H1 (cell line): ENCODE results near the gene GPBP1L1. TPM values are rescaled to one million over a fixed set of nuclear protein-coding genes. Genes with fewer than 3 reads are reported as not detected.

Experiments
- CTCF ChIA-PET: fragments of 300-600 bp; sonication (Branson Sonifier 250); formaldehyde crosslinking; loops from one replicate; lab custom pipeline; 2021; ENCODE audit not compliant: partially characterized antibody; lab: Charles Lee
- POLR2A ChIA-PET: fragments of 300-600 bp; sonication (Branson Sonifier 250); formaldehyde crosslinking; loops from one replicate; lab custom pipeline; 2021; ENCODE audit warnings: inconsistent platforms; ENCODE audit not compliant: partially characterized antibody; lab: Charles Lee
- DNase-seq, 2 experiments: peaks; one replicate each; pipeline versions ENCODE4 v3.0.0 to v3.0.0-alpha.2; 2010 to 2022; ENCODE audit warnings: low spot score in 2 of 2, low read depth in 1 of 2, mixed read lengths in 1 of 2
- FAIRE-seq: peaks from 2 replicates; lab custom pipeline; 2011; peaks lifted over from hg19 to GRCh38; lab: Jason Lieb, UNC
- H2AFZ ChIP-seq: 2 replicates; pipeline ENCODE4 v1.8.1; 2012; ENCODE audit warnings: low read length, inconsistent platforms
- H2AK5ac ChIP-seq: 2 replicates; pipeline ENCODE4 v1.6.1; 2013; ENCODE audit warnings: low read depth, low read length
- H2BK120ac ChIP-seq: replicated peaks from 2 replicates; pipeline ENCODE3; 2013; ENCODE audit warnings: low read depth, low read length, inconsistent platforms
- H2BK12ac ChIP-seq: 2 replicates; pipeline ENCODE4 v1.6.1; 2013; ENCODE audit warnings: low read depth, low read length
- H2BK15ac ChIP-seq: 2 replicates; pipeline ENCODE4 v1.6.1; 2013; ENCODE audit warnings: low read length
- H2BK20ac ChIP-seq: 2 replicates; pipeline ENCODE4 v1.6.1; 2013; ENCODE audit warnings: low read length
- H2BK5ac ChIP-seq: 2 replicates; pipeline ENCODE4 v1.6.1; 2013; ENCODE audit warnings: low read depth, low read length
- H3K14ac ChIP-seq: 2 replicates; pipeline ENCODE4 v1.6.1; 2013; ENCODE audit warnings: inconsistent platforms; ENCODE audit not compliant: insufficient read length
- H3K18ac ChIP-seq: 2 replicates; pipeline ENCODE4 v1.6.1; 2013; ENCODE audit warnings: low read length; ENCODE audit errors: extremely low read depth
- H3K23ac ChIP-seq: 2 replicates; pipeline ENCODE4 v1.6.1; 2013; ENCODE audit warnings: inconsistent platforms; ENCODE audit not compliant: insufficient read length
- H3K23me2 ChIP-seq: 2 replicates; pipeline ENCODE4 v1.6.1; 2013; ENCODE audit warnings: low read depth, low read length
- H3K27ac ChIP-seq: 2 replicates; pipeline ENCODE4 v1.6.1; 2011; ENCODE audit warnings: low read depth, low read length, inconsistent platforms
- H3K27me3 ChIP-seq, 4 experiments: replicated peaks in 1 of 4; 1 replicate in 1 of 4; 2 replicates in 3 of 4; pipeline versions ENCODE4 v1.6.1 to v1.8.1; 2011 to 2013; ENCODE audit warnings: low read length in 3 of 4, mild to moderate bottlenecking in 3 of 4, inconsistent platforms in 2 of 4, mixed read lengths in 2 of 4, moderate library complexity in 1 of 4; ENCODE audit not compliant: control insufficient read depth in 3 of 4, insufficient read depth in 3 of 4; ENCODE audit errors: extremely low read depth in 1 of 4
- H3K36me3 ChIP-seq, 4 experiments: 2 replicates each; pipeline versions ENCODE4 v1.6.1 to v1.8.1; 2011 to 2013; ENCODE audit warnings: mild to moderate bottlenecking in 4 of 4, low read length in 3 of 4, moderate library complexity in 2 of 4, control low read depth in 1 of 4, inconsistent platforms in 1 of 4; ENCODE audit not compliant: insufficient read depth in 4 of 4, control insufficient read depth in 2 of 4
- H3K4ac ChIP-seq: replicated peaks from 2 replicates; pipeline ENCODE3; 2013; ENCODE audit warnings: low read length, low read depth, mixed read lengths, inconsistent platforms; ENCODE audit not compliant: insufficient read length
- H3K4me1 ChIP-seq, 4 experiments: replicated peaks in 1 of 4; 1 replicate in 1 of 4; 2 replicates in 3 of 4; pipeline versions ENCODE4 v1.6.1 to v1.8.1; 2011 to 2013; ENCODE audit warnings: low read length in 3 of 4, inconsistent platforms in 2 of 4, mixed read lengths in 1 of 4; ENCODE audit not compliant: insufficient read depth in 4 of 4, control insufficient read depth in 3 of 4
- H3K4me2 ChIP-seq, 2 experiments: 2 replicates each; pipeline versions ENCODE4 v1.6.1 to v1.8.1; 2011 to 2013; ENCODE audit warnings: low read depth in 2 of 2, low read length in 2 of 2, control low read depth in 1 of 2, inconsistent platforms in 1 of 2, mild to moderate bottlenecking in 1 of 2; ENCODE audit not compliant: insufficient read depth in 1 of 2
- H3K4me3 ChIP-seq, 4 experiments: fragments of 200-600, 300-600 bp in 1 of 4; sonication (generic), shearing (Covaris generic), sonication (Bioruptor Twin) in 1 of 4; 2 replicates each; pipeline versions ENCODE4 v1.5.1 to v1.8.1; 2011 to 2016; ENCODE audit warnings: low read length in 4 of 4, low read depth in 3 of 4, control low read depth in 2 of 4, inconsistent platforms in 2 of 4, mild to moderate bottlenecking in 2 of 4, mixed read lengths in 1 of 4, moderate library complexity in 1 of 4; ENCODE audit not compliant: insufficient read depth in 2 of 4; ENCODE audit errors: extremely low read depth in 1 of 4
- H3K56ac ChIP-seq: replicated peaks from 2 replicates; pipeline ENCODE3; 2013; ENCODE audit warnings: low read depth, mild to moderate bottlenecking, mixed read lengths, low read length, inconsistent platforms; ENCODE audit not compliant: insufficient read length
- H3K79me1 ChIP-seq: 2 replicates; pipeline ENCODE4 v1.6.1; 2013; ENCODE audit warnings: low read depth, low read length, control low read depth
- H3K79me2 ChIP-seq, 2 experiments: 2 replicates each; pipeline versions ENCODE4 v1.6.1 to v1.8.1; 2012 to 2013; ENCODE audit warnings: low read length in 2 of 2, mild to moderate bottlenecking in 2 of 2, inconsistent platforms in 1 of 2; ENCODE audit not compliant: insufficient read depth in 2 of 2, control insufficient read depth in 1 of 2
- H3K9ac ChIP-seq, 4 experiments: replicated peaks in 1 of 4; 1 replicate in 1 of 4; 2 replicates in 3 of 4; pipeline versions ENCODE4 v1.6.1 to v1.8.1; 2011 to 2013; ENCODE audit warnings: low read depth in 3 of 4, low read length in 3 of 4, control low read depth in 2 of 4, mild to moderate bottlenecking in 2 of 4, moderate library complexity in 2 of 4, inconsistent platforms in 1 of 4; ENCODE audit errors: extremely low read depth in 1 of 4
- H3K9me3 ChIP-seq, 2 experiments: 2 replicates each; pipeline versions ENCODE4 v1.6.1 to v1.8.1; 2012 to 2013; ENCODE audit warnings: mild to moderate bottlenecking in 2 of 2, moderate library complexity in 2 of 2, control low read depth in 1 of 2, inconsistent platforms in 1 of 2, low read depth in 1 of 2, low read length in 1 of 2, mixed read lengths in 1 of 2; ENCODE audit not compliant: insufficient read depth in 2 of 2
- H4K20me1 ChIP-seq, 2 experiments: replicated peaks in 1 of 2; 2 replicates each; pipeline versions ENCODE3 to v1.8.1; 2011 to 2013; ENCODE audit warnings: inconsistent platforms in 2 of 2, low read length in 2 of 2, mild to moderate bottlenecking in 1 of 2; ENCODE audit not compliant: insufficient read depth in 2 of 2, control insufficient read depth in 1 of 2
- H4K5ac ChIP-seq: 2 replicates; pipeline ENCODE4 v1.6.1; 2013; ENCODE audit warnings: low read length, low read depth, mixed read lengths, inconsistent platforms; ENCODE audit not compliant: insufficient read length
- H4K8ac ChIP-seq: 2 replicates; pipeline ENCODE4 v1.8.0; 2013; ENCODE audit warnings: mild to moderate bottlenecking, moderate library complexity, low read length, inconsistent platforms; ENCODE audit not compliant: insufficient read depth; ENCODE audit errors: extremely low read depth
- H4K91ac ChIP-seq: replicated peaks from 2 replicates; pipeline ENCODE3; 2013; ENCODE audit warnings: low read length, mixed read lengths, inconsistent platforms; ENCODE audit not compliant: insufficient read length
- BACH1 ChIP-seq: IDR thresholded peaks from 2 replicates; pipeline ENCODE4 v1.6.1; 2012; ENCODE audit warnings: low read length, improper control_type of control experiment
- CHD1 ChIP-seq: IDR thresholded peaks from 2 replicates; pipeline ENCODE4 v1.6.1; 2012; ENCODE audit warnings: low read depth, low read length, improper control_type of control experiment
- E2F6 ChIP-seq: IDR thresholded peaks from 2 replicates; pipeline ENCODE4 v1.6.1; 2012; ENCODE audit warnings: inconsistent platforms
- KDM4A ChIP-seq: IDR thresholded peaks from one replicate; pipeline ENCODE4 v1.7.1; 2012; ENCODE audit warnings: low read depth, mild to moderate bottlenecking, moderate library complexity, low read length, inconsistent platforms; ENCODE audit not compliant: severe bottlenecking
- NANOG ChIP-seq: IDR thresholded peaks from 2 replicates; pipeline ENCODE4 v1.6.1; 2011; ENCODE audit warnings: low read length, low read depth, mild to moderate bottlenecking, inconsistent platforms; ENCODE audit not compliant: insufficient read depth, poor library complexity, severe bottlenecking
- SAP30 ChIP-seq: fragments of 300-600 bp; sonication (generic); IDR thresholded peaks from 2 replicates; pipeline ENCODE4 v1.7.1; 2012; ENCODE audit warnings: low read length, moderate library complexity, mild to moderate bottlenecking, inconsistent platforms; ENCODE audit not compliant: insufficient read depth, insufficient replicate concordance
- SIX5 ChIP-seq: IDR thresholded peaks from 2 replicates; pipeline ENCODE4 v1.6.1; 2011; ENCODE audit warnings: mild to moderate bottlenecking, low read depth, low read length
- SP4 ChIP-seq: IDR thresholded peaks from 2 replicates; pipeline ENCODE4 v1.6.1; 2012; ENCODE audit warnings: low read length, inconsistent platforms
- WGBS, 2 experiments: shearing (Covaris generic) in 1 of 2; methylation state at CpG; one replicate each; pipeline versions ENCODE4 v1.1.6 to v1.1.7; 2013 to 2015; ENCODE audit warnings: low lambda C conversion rate in 2 of 2, mixed read lengths in 2 of 2, inconsistent platforms in 1 of 2, low coverage in 1 of 2, missing lambda C conversion rate in 1 of 2; ENCODE audit not compliant: insufficient replicate concordance in 2 of 2, insufficient coverage in 1 of 2, insufficient read length in 1 of 2; ENCODE audit errors: extremely low coverage in 1 of 2, missing lambda C conversion rate in 1 of 2; 5-methylcytosine and 5-hydroxymethylcytosine counted together
- polyA plus RNA-seq, 7 experiments: library from polyadenylated mRNA; depleted of rRNA in 3 of 7; stranded (reverse) in 5 of 7; unstranded in 2 of 7; fragments of >200 nt in 5 of 7; fragments of 200-250 nt in 2 of 7; gene quantifications; 1 replicate in 5 of 7; 2 replicates in 1 of 7; 4 replicates in 1 of 7; pipeline versions ENCODE4 v1.2.1 to v1.2.3, GENCODE V29; 2011 to 2013; ENCODE audit warnings: missing spikeins in 2 of 7, mixed read lengths in 2 of 7
- total RNA-seq: library from RNA; stranded (reverse); fragmentation: NEBNext Ultra II Directional; extraction: Animal tissue kit (Norgen Biotek cat#: 25700); gene quantifications from 2 replicates; pipeline ENCODE4 v1.2.1, GENCODE V29; 2021

Gene GPBP1L1
- total and polyA plus RNA-seq, 2 of the 8 experiments (the other 6 are each of a cell fraction or from before 2014, with no cell fraction given), result 70.1 to 119 TPM

GRCh38 chr1:45644661-45645060 is 41.7 kb downstream of the GPBP1L1 start:
- H3K36me3 ChIP-seq, result peaks cover 12 to 65% (median 26%) of the 10 kb centered on the region in 4 experiments; a peak in 7 of 8 replicates
- H3K9ac ChIP-seq, result no peak overlapping the region
- peaks cover 0 to 4% of the 10 kb centered on the region in 2 experiments for H4K20me1 ChIP-seq
- H3K9me3 ChIP-seq, result no peaks in the 10 kb centered on the region
- H3K27me3 ChIP-seq, result no peaks in the 10 kb centered on the region
- H3K4me3 ChIP-seq, result no peak overlapping the region
- no peak overlapping the region for H2BK15ac ChIP-seq
- H2BK5ac ChIP-seq, result no peak overlapping the region
- H3K14ac ChIP-seq, result no peak overlapping the region
- H3K4ac ChIP-seq, result no peak overlapping the region
- no peaks in the 10 kb centered on the region for H3K4me1 ChIP-seq
- peaks cover 0 to 10% of the 10 kb centered on the region in 2 experiments; a peak in 1 of 4 replicates for H3K79me2 ChIP-seq
- H4K8ac ChIP-seq, result no peak overlapping the region
- H2AK5ac ChIP-seq, result no peak overlapping the region
- H2BK12ac ChIP-seq, result no peak overlapping the region
- H3K79me1 ChIP-seq, result no peaks in the 10 kb centered on the region
- TF ChIP-seq BACH1, result no peak
- no peak for TF ChIP-seq CHD1
- no peak for TF ChIP-seq E2F6
- no peak for TF ChIP-seq KDM4A
- TF ChIP-seq NANOG, result no peak
- TF ChIP-seq SP4, result no peak
- TF ChIP-seq SIX5, result no peak
- no peak for TF ChIP-seq SAP30
- H3K4me2 ChIP-seq, result no peak overlapping the region
- H3K18ac ChIP-seq, result no peak overlapping the region
- H3K23ac ChIP-seq, result no peak overlapping the region
- DNase-seq (no peak), FAIRE-seq (no peak)
- H2BK20ac ChIP-seq, result no peak overlapping the region
- ChIA-PET POLR2A (interaction anchor here (0.6 to 2.3 kb wide), 2 partner anchors 47 to 61 kb away, joined by 4 to 6 read pairs; partner anchors contain the start of gene NASP), CTCF (interaction anchor here (0.6 kb wide), 1 partner anchor 75 kb away, joined by 3 read pairs; no protein-coding TSS in a partner anchor)
- H3K27ac ChIP-seq, result no peak overlapping the region
- no peak overlapping the region for H4K91ac ChIP-seq
- H3K23me2 ChIP-seq, result no peaks in the 10 kb centered on the region
- H2AFZ ChIP-seq, result no peak overlapping the region
- no peak overlapping the region for H4K5ac ChIP-seq
- no peak overlapping the region for H3K56ac ChIP-seq
- H2BK120ac ChIP-seq, result no peak overlapping the region
- 97% methylated on average over 2 of the region's 2 CpGs; no CpG with 5 or more reads in 1 of the 2 experiments for WGBS, 2 experiments
